ENCODE measurements around the gene AURKAIP1.

The AURKAIP1 gene

DNA sequence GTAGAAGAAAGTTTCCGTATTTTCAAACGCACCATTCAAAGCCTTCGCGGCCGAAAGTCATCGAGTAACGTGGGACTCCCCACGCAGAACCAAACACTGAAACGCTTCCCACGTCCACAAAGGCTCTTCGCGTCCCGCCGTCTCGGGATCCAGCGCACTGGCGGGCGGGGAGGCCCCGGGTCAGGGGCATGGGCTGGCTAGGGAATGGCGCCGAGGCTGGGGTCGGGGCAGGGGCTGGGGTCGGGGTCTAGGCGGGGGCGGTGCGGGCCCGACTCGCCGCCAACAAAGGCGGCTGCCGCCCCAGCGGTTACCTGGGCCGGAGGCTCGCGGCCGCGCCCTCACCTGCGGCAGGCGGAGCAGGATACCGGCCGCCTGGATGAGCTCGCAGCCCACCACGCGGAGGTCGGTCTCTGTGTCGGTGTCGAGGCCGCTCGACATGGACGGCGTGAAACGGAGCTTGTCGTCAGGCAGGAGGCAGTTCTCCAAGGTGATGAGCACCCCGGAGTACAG lies 23.7 kb upstream of the AURKAIP1 start:
- TF ChIP-seq SPI1 (IDR thresholded peaks at IDR 0.05; ENCODE audit: low read depth, low read length) = no peak
- DNase-seq (ENCODE audit: insufficient read length, low spot score) (no peak), FAIRE-seq (no peak)

DNA sequence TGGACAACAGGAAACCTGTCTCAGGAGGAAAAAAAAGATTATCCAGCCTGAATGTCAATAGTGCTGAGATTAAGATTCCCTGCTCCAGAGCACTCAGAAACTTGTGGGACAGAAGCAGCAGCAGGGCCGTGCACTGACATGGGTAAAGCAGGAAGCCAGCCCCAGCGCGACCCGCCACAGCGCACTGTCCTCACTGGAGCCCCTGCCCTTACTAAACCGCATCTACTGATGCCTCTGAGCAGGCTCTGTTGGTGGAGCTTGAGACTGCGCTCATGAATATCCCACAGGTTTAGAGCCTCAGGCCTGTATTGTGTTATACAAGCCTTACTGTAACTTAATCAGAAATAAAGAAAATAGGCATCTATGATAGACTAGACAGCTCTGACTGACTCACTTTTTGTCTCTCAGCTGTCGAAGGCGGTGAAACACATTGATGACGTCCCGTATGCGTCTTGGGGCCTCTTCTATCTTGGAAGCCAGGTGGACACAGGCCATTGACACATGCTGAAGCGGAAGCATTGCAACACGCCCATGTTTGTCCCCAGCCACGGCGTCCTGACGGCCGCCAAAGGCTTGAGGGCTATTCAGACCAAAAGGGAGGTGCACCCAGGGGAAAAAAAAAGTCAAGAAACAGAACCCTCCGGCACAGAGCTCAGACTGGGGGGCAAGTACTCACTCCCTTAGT lies 23.0 kb upstream of the AURKAIP1 start:
- FAIRE-seq (no peak), DNase-seq (ENCODE audit: insufficient read length, low spot score) (no peak)
- no peak for TF ChIP-seq PAX5 (IDR thresholded peaks at IDR 0.05; ENCODE audit: insufficient read depth, low read length, severe bottlenecking)
- no peak for TF ChIP-seq POU2F2 (IDR thresholded peaks at IDR 0.05; ENCODE audit: low read depth, low read length)
- no peak for TF ChIP-seq POLR2A (IDR thresholded peaks at IDR 0.05; ENCODE audit: low read depth, low read length)
- TF ChIP-seq POLR2AphosphoS5 (IDR thresholded peaks at IDR 0.05; ENCODE audit: low read depth, low read length) = no peak
- TF ChIP-seq TAF1 (IDR thresholded peaks at IDR 0.05; ENCODE audit: low read depth, low read length) = no peak
- no peak for TF ChIP-seq SPI1 (IDR thresholded peaks at IDR 0.05; ENCODE audit: low read depth, low read length)

DNA sequence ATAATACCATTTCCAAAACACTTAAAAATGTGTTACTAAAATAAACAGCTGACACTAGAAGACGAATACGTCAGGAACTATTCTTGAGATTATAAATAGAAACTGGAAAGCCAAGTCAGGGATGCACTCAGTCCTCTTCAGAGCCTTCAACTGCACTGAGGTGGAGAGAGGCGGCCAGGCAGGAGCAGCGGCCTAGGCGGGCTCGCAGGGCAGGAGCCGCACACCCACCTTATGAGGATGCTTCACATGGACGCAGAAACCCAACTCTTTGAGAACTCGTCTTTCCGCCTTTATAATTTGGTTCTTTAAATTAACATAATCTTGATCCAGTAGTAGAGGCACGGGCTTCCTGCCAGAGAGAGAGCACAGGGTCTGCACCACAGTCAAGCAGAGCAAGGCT lies 20.2 kb upstream of the AURKAIP1 start:
- DNase-seq (ENCODE audit: insufficient read length, low spot score) (no peak), FAIRE-seq (no peak)
- TF ChIP-seq SPI1 (IDR thresholded peaks at IDR 0.05; ENCODE audit: low read depth, low read length) (no peak), PAX5 (IDR thresholded peaks at IDR 0.05; ENCODE audit: insufficient read depth, low read length, severe bottlenecking) (no peak), POLR2A (IDR thresholded peaks at IDR 0.05; ENCODE audit: low read depth, low read length) (no peak), TAF1 (IDR thresholded peaks at IDR 0.05; ENCODE audit: low read depth, low read length) (no peak), POLR2AphosphoS5 (IDR thresholded peaks at IDR 0.05; ENCODE audit: low read depth, low read length) (no peak), POU2F2 (IDR thresholded peaks at IDR 0.05; ENCODE audit: low read depth, low read length) (no peak)

- no peak for DNase-seq (ENCODE audit: insufficient read length, low spot score)
- no peak for TF ChIP-seq PAX5 (IDR thresholded peaks at IDR 0.05; ENCODE audit: insufficient read depth, low read length, severe bottlenecking)
- TF ChIP-seq POU2F2 (IDR thresholded peaks at IDR 0.05; ENCODE audit: low read depth, low read length) = no peak
- TF ChIP-seq TAF1 (IDR thresholded peaks at IDR 0.05; ENCODE audit: low read depth, low read length) = no peak
- TF ChIP-seq POLR2AphosphoS5 (IDR thresholded peaks at IDR 0.05; ENCODE audit: low read depth, low read length) = no peak
- TF ChIP-seq SPI1 (IDR thresholded peaks at IDR 0.05; ENCODE audit: low read depth, low read length) = no peak
- TF ChIP-seq POLR2A (IDR thresholded peaks at IDR 0.05; ENCODE audit: low read depth, low read length) = no peak
- FAIRE-seq = no peak
These were observed 19.1 kb upstream of the AURKAIP1 start for GRCh38 chr1:1394116-1394515.

GRCh38 chr1:1393428-1393827 lies 18.4 kb upstream of the AURKAIP1 start:
- no peak for TF ChIP-seq PAX5 (IDR thresholded peaks at IDR 0.05; ENCODE audit: insufficient read depth, low read length, severe bottlenecking)
- TF ChIP-seq SPI1 (IDR thresholded peaks at IDR 0.05; ENCODE audit: low read depth, low read length) = no peak
- no peak for TF ChIP-seq POU2F2 (IDR thresholded peaks at IDR 0.05; ENCODE audit: low read depth, low read length)
- no peak for TF ChIP-seq POLR2AphosphoS5 (IDR thresholded peaks at IDR 0.05; ENCODE audit: low read depth, low read length)
- no peak for TF ChIP-seq TAF1 (IDR thresholded peaks at IDR 0.05; ENCODE audit: low read depth, low read length)
- no peak for TF ChIP-seq POLR2A (IDR thresholded peaks at IDR 0.05; ENCODE audit: low read depth, low read length)
- no peak for DNase-seq (ENCODE audit: insufficient read length, low spot score)
- no peak for FAIRE-seq

- no peak for FAIRE-seq
- TF ChIP-seq SPI1 (IDR thresholded peaks at IDR 0.05; ENCODE audit: low read depth, low read length) (no peak), POLR2A (IDR thresholded peaks at IDR 0.05; ENCODE audit: low read depth, low read length) (no peak), POLR2AphosphoS5 (IDR thresholded peaks at IDR 0.05; ENCODE audit: low read depth, low read length) (0 out of 2 replicates have a peak, but pooled peaks have one; percentile 23)
- DNase-seq (ENCODE audit: insufficient read length, low spot score) = no peak
These were observed 18.0 kb upstream of the AURKAIP1 start for GRCh38 chr1:1393014-1393413.

GRCh38 chr1:1391225-1391624 lies 16.2 kb upstream of the AURKAIP1 start:
- no peak for FAIRE-seq
- TF ChIP-seq POLR2AphosphoS5 (IDR thresholded peaks at IDR 0.05; ENCODE audit: low read depth, low read length) (no peak), POU2F2 (IDR thresholded peaks at IDR 0.05; ENCODE audit: low read depth, low read length) (no peak), PAX5 (IDR thresholded peaks at IDR 0.05; ENCODE audit: insufficient read depth, low read length, severe bottlenecking) (no peak), TAF1 (IDR thresholded peaks at IDR 0.05; ENCODE audit: low read depth, low read length) (no peak), POLR2A (IDR thresholded peaks at IDR 0.05; ENCODE audit: low read depth, low read length) (no peak), SPI1 (IDR thresholded peaks at IDR 0.05; ENCODE audit: low read depth, low read length) (no peak)
- no peak for DNase-seq (ENCODE audit: insufficient read length, low spot score)

DNA sequence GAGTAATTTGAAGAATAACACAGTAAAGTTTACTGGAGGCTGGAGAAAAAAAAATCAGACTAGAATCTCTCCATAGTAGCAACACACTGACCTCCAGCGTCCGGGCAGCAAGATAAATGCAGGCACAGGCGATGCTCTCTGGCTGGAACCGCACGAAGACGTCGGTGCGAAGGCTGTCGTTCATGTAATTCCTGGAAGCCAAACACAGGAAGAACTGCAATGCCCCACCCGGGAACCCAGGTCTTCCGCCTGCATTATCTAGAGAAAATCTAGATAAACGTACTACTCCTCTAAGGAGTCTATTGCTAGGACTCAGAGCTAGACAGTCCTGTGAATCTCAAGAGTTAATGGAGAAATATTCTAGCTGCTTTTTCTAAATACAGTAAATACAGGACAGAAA lies 15.7 kb upstream of the AURKAIP1 start:
- TF ChIP-seq POU2F2 (IDR thresholded peaks at IDR 0.05; ENCODE audit: low read depth, low read length) (no peak), POLR2A (IDR thresholded peaks at IDR 0.05; ENCODE audit: low read depth, low read length) (no peak), TAF1 (IDR thresholded peaks at IDR 0.05; ENCODE audit: low read depth, low read length) (no peak), POLR2AphosphoS5 (IDR thresholded peaks at IDR 0.05; ENCODE audit: low read depth, low read length) (no peak), PAX5 (IDR thresholded peaks at IDR 0.05; ENCODE audit: insufficient read depth, low read length, severe bottlenecking) (no peak), SPI1 (IDR thresholded peaks at IDR 0.05; ENCODE audit: low read depth, low read length) (no peak)
- DNase-seq (ENCODE audit: insufficient read length, low spot score) (no peak), FAIRE-seq (no peak)

- DNase-seq (ENCODE audit: insufficient read length, low spot score) = no peak
- TF ChIP-seq SPI1 (IDR thresholded peaks at IDR 0.05; ENCODE audit: low read depth, low read length) (no peak), POLR2A (IDR thresholded peaks at IDR 0.05; ENCODE audit: low read depth, low read length) (peak; percentile 4; the same call in 1 of the 2 replicates), PAX5 (IDR thresholded peaks at IDR 0.05; ENCODE audit: insufficient read depth, low read length, severe bottlenecking) (no peak)
- no peak for FAIRE-seq
These were observed 13.1 kb upstream of the AURKAIP1 start for GRCh38 chr1:1388078-1388472.
